ENCODE results near the gene HDGFL3.

DNA sequence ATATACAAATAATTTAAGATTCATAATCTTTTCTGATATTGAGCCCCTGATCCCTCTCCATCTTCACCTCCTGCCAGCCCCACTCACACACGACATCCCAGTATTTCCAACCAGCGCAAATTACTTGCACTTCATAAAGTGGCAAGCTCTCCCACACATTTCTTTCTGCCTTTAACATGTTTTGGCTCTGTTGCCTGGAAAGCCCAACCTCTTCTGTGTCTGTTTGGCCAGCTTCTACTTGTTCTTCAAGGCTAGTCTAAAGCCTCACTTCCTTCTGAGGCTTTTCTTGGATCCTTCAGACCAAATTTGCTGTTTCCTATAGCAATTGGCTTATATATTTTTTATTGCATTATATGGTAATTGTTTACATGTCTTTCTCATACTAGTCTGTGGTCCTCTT lies 105.3 kb downstream of the HDGFL3 start:
- TF ChIP-seq, protein P1, sequence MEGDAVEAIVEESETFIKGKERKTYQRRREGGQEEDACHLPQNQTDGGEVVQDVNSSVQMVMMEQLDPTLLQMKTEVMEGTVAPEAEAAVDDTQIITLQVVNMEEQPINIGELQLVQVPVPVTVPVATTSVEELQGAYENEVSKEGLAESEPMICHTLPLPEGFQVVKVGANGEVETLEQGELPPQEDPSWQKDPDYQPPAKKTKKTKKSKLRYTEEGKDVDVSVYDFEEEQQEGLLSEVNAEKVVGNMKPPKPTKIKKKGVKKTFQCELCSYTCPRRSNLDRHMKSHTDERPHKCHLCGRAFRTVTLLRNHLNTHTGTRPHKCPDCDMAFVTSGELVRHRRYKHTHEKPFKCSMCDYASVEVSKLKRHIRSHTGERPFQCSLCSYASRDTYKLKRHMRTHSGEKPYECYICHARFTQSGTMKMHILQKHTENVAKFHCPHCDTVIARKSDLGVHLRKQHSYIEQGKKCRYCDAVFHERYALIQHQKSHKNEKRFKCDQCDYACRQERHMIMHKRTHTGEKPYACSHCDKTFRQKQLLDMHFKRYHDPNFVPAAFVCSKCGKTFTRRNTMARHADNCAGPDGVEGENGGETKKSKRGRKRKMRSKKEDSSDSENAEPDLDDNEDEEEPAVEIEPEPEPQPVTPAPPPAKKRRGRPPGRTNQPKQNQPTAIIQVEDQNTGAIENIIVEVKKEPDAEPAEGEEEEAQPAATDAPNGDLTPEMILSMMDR (IDR thresholded peaks at IDR 0.05): no peak
- TF ChIP-seq POLR2A (IDR thresholded peaks at IDR 0.05): no peak
- no peak for TF ChIP-seq POLR2AphosphoS5 (IDR thresholded peaks at IDR 0.05)
